GM23338 (cell line): Measurements from ENCODE around the gene ME3. TPM values are rescaled to one million over a fixed set of nuclear protein-coding genes. Genes with fewer than 3 reads are reported as not detected.

Source experiments
- ATAC-seq: fragments of 200-7000 bp; cut with Tn5 transposase; 3 replicates; pipeline ENCODE4 v1.9.1; 2020
- DNase-seq: peaks from one replicate; pipeline ENCODE4 v3.0.0-alpha.2; 2015; ENCODE audit warnings: low spot score
- H2AFZ ChIP-seq: fragments of 200-600 bp; sonication (generic); 2 replicates; pipeline ENCODE4 v1.8.0; 2016; ENCODE audit warnings: antibody characterized with exemption, mild to moderate bottlenecking, moderate library complexity
- H3F3A ChIP-seq: fragments of 200-600 bp; sonication (generic); replicated peaks from 2 replicates; pipeline ENCODE4 v1.8.0; 2017; ENCODE audit warnings: antibody characterized with exemption, mixed run types, low read depth
- H3K27ac ChIP-seq: fragments of 200-600 bp; sonication (generic); 2 replicates; pipeline ENCODE4 v1.6.1; 2016; ENCODE audit warnings: low read depth
- H3K27me3 ChIP-seq: fragments of 200-600 bp; sonication (generic); 2 replicates; pipeline ENCODE4 v1.8.0; 2016; ENCODE audit warnings: mild to moderate bottlenecking, mixed run types, moderate library complexity; ENCODE audit not compliant: insufficient read depth
- H3K36me3 ChIP-seq: fragments of 200-600 bp; sonication (generic); 2 replicates; pipeline ENCODE4 v1.8.0; 2016; ENCODE audit warnings: mild to moderate bottlenecking; ENCODE audit not compliant: insufficient read depth
- H3K4me1 ChIP-seq: fragments of 200-600 bp; sonication (generic); 2 replicates; pipeline ENCODE4 v1.8.0; 2016; ENCODE audit warnings: mild to moderate bottlenecking, moderate library complexity; ENCODE audit not compliant: insufficient read depth
- H3K4me2 ChIP-seq: fragments of 200-600 bp; sonication (generic); 2 replicates; pipeline ENCODE4 v1.7.1; 2017; ENCODE audit warnings: mixed run types
- H3K4me3 ChIP-seq: fragments of 200-600 bp; sonication (generic); 2 replicates; pipeline ENCODE4 v1.6.1; 2016; ENCODE audit warnings: mixed run types
- H3K79me2 ChIP-seq: fragments of 200-600 bp; sonication (generic); replicated peaks from 2 replicates; pipeline ENCODE4 v1.8.0; 2017; ENCODE audit warnings: mild to moderate bottlenecking; ENCODE audit not compliant: insufficient read depth
- H3K9me2 ChIP-seq: fragments of 200-600 bp; sonication (generic); 2 replicates; pipeline ENCODE4 v1.8.0; 2017; ENCODE audit not compliant: insufficient read depth
- H4K20me1 ChIP-seq: fragments of 200-600 bp; sonication (generic); replicated peaks from 2 replicates; pipeline ENCODE4 v1.8.0; 2017; ENCODE audit warnings: mild to moderate bottlenecking; ENCODE audit not compliant: insufficient read depth
- H3K27ac Mint-ChIP-seq: 2 replicates; pipeline ENCODE4 v1.8.0; 2020; ENCODE audit warnings: inconsistent platforms, mild to moderate bottlenecking, moderate library complexity, mixed read lengths
- H3K27me3 Mint-ChIP-seq: 3 replicates; pipeline ENCODE4 v1.8.0; 2022; ENCODE audit warnings: low read depth, mild to moderate bottlenecking, moderate library complexity, mixed read lengths, inconsistent platforms; ENCODE audit not compliant: insufficient read depth, poor library complexity
- H3K36me3 Mint-ChIP-seq: 3 replicates; pipeline ENCODE4 v1.8.0; 2021; ENCODE audit warnings: low read depth, mild to moderate bottlenecking, inconsistent platforms, moderate library complexity, mixed read lengths
- H3K4me1 Mint-ChIP-seq: 3 replicates; pipeline ENCODE4 v1.8.0; 2020; ENCODE audit warnings: mild to moderate bottlenecking, inconsistent platforms, mixed read lengths
- H3K4me3 Mint-ChIP-seq: 3 replicates; pipeline ENCODE4 v1.8.0; 2021; ENCODE audit warnings: moderate library complexity, mild to moderate bottlenecking, inconsistent platforms, mixed read lengths
- H3K9me3 Mint-ChIP-seq: 3 replicates; pipeline ENCODE4 v1.8.0; 2020; ENCODE audit warnings: moderate library complexity, mild to moderate bottlenecking, inconsistent platforms, mixed read lengths
- EZH2phosphoT487 ChIP-seq: fragments of 200-600 bp; sonication (generic); IDR thresholded peaks from one replicate; pipeline ENCODE4 v1.8.1; 2018; ENCODE audit warnings: antibody characterized with exemption; ENCODE audit not compliant: unreplicated experiment
- POLR2AphosphoS5 ChIP-seq: IDR thresholded peaks from 2 replicates; pipeline ENCODE4 v1.6.1; 2016; ENCODE audit warnings: antibody characterized with exemption, low read depth
- STAT1 ChIP-seq: IDR thresholded peaks from one replicate; pipeline ENCODE4 v1.6.1; 2016; ENCODE audit warnings: antibody characterized with exemption; ENCODE audit not compliant: unreplicated experiment
- ZNF331 ChIP-seq: fragments of 250-450 bp; sonication (Bioruptor Pico); IDR thresholded peaks from 2 replicates; pipeline ENCODE4 v1.5.0; 2020; ENCODE audit warnings: low read depth, mild to moderate bottlenecking, moderate library complexity
- polyA plus RNA-seq: library from polyadenylated mRNA; unstranded; fragments of >200 nt; fragmentation: Nextera tagmentation; extraction: Ambion mirVana; gene quantifications from 2 replicates; pipeline ENCODE4 v1.2.1, GENCODE V29; 2016
- total RNA-seq: library from RNA; depleted of rRNA; stranded (reverse); fragments of >200 nt; shearing (Covaris generic); gene quantifications from 2 replicates; pipeline ENCODE4 v1.2.3, GENCODE V29; 2014
- TF ChIP-seq, protein P1 (sequence below), 2 experiments: fragments of 200-600 bp in 1 of 2; sonication (generic) in 1 of 2; conservative IDR thresholded peaks; 2 replicates each; pipeline versions ENCODE4 v1.5.1 to v1.6.1; 2016 to 2017; ENCODE audit warnings: antibody characterized with exemption in 2 of 2, low read depth in 2 of 2, mild to moderate bottlenecking in 2 of 2, moderate library complexity in 1 of 2
- TF ChIP-seq, protein P2 (sequence below): IDR thresholded peaks from one replicate; pipeline ENCODE4 v1.6.1; 2018; ENCODE audit warnings: antibody characterized with exemption; ENCODE audit not compliant: unreplicated experiment
- TF ChIP-seq, protein P3 (sequence below): fragments of 250-450 bp; sonication (Bioruptor Pico); IDR thresholded peaks from 2 replicates; pipeline ENCODE4 v1.5.0; 2020; ENCODE audit warnings: mild to moderate bottlenecking, moderate library complexity
- TF ChIP-seq, protein P4 (sequence below): IDR thresholded peaks from 2 replicates; pipeline ENCODE4 v1.6.1; 2016; ENCODE audit warnings: antibody characterized with exemption

Gene ME3
- total and polyA plus RNA-seq, 2 experiments from 2014 or later = 1.3 to 4.0 TPM

DNA sequence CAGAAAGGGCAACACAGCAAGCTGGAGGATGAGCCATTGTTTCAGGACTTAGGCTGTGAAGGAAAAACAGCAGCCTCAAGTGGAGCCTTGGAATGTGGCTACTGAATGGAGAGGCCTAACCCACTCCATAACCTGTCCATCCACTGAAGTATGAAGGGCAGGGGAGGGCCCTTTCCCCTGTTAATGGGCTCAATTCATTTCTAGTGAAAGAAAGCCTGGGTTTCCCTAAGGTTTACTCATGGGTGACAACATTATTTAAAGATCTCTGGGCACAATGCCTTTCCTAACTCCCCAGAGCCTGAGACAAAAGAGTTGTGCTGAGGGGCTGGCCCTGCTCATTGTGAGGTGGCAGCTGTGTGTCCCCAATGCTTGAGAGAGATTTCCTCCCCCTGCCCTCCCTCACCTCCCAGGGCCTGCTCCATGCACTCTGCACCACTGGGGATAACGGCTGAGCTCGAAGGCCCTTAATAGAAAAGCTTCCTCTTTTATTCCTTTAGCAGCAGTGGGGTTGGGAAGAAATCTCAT, 83.8 kb downstream of the ME3 start:
- Histone ChIP-seq H3K4me1 (peaks cover 14% of the 10 kb centered on the region; the same call in 1 of the 2 replicates), H2AFZ (peak overlapping the region; percentile 52; the same call in 1 of the 2 replicates), H3K4me3 (no peak overlapping the region), H3F3A (no peaks in the 10 kb centered on the region), H3K36me3 (no peaks in the 10 kb centered on the region), H3K27ac (no peak overlapping the region), H3K27me3 (no peaks in the 10 kb centered on the region), H4K20me1 (no peaks in the 10 kb centered on the region), H3K4me2 (no peak overlapping the region), H3K9me2 (0 out of 2 replicates have a peak, but pooled peaks cover 6% of the 10 kb centered on the region), H3K79me2 (no peaks in the 10 kb centered on the region)
- Mint-ChIP-seq H3K9me3 (no peaks in the 10 kb centered on the region), H3K27me3 (no peaks in the 10 kb centered on the region), H3K4me3 (no peak overlapping the region), H3K27ac (peak overlapping the region; percentile 71), H3K36me3 (no peaks in the 10 kb centered on the region), H3K4me1 (peaks cover 30% of the 10 kb centered on the region)
- peak; percentile 43 for DNase-seq
- TF ChIP-seq, protein P1, sequence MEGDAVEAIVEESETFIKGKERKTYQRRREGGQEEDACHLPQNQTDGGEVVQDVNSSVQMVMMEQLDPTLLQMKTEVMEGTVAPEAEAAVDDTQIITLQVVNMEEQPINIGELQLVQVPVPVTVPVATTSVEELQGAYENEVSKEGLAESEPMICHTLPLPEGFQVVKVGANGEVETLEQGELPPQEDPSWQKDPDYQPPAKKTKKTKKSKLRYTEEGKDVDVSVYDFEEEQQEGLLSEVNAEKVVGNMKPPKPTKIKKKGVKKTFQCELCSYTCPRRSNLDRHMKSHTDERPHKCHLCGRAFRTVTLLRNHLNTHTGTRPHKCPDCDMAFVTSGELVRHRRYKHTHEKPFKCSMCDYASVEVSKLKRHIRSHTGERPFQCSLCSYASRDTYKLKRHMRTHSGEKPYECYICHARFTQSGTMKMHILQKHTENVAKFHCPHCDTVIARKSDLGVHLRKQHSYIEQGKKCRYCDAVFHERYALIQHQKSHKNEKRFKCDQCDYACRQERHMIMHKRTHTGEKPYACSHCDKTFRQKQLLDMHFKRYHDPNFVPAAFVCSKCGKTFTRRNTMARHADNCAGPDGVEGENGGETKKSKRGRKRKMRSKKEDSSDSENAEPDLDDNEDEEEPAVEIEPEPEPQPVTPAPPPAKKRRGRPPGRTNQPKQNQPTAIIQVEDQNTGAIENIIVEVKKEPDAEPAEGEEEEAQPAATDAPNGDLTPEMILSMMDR (conservative IDR thresholded peaks at IDR 0.05; ENCODE audit: low read depth in 2 of 2) = no peak
- TF ChIP-seq EZH2phosphoT487 (no peak), STAT1 (no peak), ZNF331 (no peak), POLR2AphosphoS5 (no peak)
- TF ChIP-seq, protein P2, sequence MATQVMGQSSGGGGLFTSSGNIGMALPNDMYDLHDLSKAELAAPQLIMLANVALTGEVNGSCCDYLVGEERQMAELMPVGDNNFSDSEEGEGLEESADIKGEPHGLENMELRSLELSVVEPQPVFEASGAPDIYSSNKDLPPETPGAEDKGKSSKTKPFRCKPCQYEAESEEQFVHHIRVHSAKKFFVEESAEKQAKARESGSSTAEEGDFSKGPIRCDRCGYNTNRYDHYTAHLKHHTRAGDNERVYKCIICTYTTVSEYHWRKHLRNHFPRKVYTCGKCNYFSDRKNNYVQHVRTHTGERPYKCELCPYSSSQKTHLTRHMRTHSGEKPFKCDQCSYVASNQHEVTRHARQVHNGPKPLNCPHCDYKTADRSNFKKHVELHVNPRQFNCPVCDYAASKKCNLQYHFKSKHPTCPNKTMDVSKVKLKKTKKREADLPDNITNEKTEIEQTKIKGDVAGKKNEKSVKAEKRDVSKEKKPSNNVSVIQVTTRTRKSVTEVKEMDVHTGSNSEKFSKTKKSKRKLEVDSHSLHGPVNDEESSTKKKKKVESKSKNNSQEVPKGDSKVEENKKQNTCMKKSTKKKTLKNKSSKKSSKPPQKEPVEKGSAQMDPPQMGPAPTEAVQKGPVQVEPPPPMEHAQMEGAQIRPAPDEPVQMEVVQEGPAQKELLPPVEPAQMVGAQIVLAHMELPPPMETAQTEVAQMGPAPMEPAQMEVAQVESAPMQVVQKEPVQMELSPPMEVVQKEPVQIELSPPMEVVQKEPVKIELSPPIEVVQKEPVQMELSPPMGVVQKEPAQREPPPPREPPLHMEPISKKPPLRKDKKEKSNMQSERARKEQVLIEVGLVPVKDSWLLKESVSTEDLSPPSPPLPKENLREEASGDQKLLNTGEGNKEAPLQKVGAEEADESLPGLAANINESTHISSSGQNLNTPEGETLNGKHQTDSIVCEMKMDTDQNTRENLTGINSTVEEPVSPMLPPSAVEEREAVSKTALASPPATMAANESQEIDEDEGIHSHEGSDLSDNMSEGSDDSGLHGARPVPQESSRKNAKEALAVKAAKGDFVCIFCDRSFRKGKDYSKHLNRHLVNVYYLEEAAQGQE = no peak
- TF ChIP-seq, protein P3, sequence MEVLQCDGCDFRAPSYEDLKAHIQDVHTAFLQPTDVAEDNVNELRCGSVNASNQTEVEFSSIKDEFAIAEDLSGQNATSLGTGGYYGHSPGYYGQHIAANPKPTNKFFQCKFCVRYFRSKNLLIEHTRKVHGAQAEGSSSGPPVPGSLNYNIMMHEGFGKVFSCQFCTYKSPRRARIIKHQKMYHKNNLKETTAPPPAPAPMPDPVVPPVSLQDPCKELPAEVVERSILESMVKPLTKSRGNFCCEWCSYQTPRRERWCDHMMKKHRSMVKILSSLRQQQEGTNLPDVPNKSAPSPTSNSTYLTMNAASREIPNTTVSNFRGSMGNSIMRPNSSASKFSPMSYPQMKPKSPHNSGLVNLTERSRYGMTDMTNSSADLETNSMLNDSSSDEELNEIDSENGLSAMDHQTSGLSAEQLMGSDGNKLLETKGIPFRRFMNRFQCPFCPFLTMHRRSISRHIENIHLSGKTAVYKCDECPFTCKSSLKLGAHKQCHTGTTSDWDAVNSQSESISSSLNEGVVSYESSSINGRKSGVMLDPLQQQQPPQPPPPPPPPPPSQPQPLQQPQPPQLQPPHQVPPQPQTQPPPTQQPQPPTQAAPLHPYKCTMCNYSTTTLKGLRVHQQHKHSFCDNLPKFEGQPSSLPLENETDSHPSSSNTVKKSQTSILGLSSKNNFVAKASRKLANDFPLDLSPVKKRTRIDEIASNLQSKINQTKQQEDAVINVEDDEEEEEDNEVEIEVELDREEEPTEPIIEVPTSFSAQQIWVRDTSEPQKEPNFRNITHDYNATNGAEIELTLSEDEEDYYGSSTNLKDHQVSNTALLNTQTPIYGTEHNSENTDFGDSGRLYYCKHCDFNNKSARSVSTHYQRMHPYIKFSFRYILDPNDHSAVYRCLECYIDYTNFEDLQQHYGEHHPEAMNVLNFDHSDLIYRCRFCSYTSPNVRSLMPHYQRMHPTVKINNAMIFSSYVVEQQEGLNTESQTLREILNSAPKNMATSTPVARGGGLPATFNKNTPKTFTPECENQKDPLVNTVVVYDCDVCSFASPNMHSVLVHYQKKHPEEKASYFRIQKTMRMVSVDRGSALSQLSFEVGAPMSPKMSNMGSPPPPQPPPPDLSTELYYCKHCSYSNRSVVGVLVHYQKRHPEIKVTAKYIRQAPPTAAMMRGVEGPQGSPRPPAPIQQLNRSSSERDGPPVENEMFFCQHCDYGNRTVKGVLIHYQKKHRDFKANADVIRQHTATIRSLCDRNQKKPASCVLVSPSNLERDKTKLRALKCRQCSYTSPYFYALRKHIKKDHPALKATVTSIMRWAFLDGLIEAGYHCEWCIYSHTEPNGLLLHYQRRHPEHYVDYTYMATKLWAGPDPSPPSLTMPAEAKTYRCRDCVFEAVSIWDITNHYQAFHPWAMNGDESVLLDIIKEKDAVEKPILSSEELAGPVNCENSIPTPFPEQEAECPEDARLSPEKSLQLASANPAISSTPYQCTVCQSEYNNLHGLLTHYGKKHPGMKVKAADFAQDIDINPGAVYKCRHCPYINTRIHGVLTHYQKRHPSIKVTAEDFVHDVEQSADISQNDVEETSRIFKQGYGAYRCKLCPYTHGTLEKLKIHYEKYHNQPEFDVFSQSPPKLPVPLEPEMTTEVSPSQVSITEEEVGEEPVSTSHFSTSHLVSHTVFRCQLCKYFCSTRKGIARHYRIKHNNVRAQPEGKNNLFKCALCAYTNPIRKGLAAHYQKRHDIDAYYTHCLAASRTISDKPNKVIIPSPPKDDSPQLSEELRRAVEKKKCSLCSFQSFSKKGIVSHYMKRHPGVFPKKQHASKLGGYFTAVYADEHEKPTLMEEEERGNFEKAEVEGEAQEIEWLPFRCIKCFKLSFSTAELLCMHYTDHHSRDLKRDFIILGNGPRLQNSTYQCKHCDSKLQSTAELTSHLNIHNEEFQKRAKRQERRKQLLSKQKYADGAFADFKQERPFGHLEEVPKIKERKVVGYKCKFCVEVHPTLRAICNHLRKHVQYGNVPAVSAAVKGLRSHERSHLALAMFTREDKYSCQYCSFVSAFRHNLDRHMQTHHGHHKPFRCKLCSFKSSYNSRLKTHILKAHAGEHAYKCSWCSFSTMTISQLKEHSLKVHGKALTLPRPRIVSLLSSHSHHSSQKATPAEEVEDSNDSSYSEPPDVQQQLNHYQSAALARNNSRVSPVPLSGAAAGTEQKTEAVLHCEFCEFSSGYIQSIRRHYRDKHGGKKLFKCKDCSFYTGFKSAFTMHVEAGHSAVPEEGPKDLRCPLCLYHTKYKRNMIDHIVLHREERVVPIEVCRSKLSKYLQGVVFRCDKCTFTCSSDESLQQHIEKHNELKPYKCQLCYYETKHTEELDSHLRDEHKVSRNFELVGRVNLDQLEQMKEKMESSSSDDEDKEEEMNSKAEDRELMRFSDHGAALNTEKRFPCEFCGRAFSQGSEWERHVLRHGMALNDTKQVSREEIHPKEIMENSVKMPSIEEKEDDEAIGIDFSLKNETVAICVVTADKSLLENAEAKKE (CRISPR knock-in tag) = peak; percentile 50; the same call in 1 of the 2 replicates
- TF ChIP-seq, protein P4, sequence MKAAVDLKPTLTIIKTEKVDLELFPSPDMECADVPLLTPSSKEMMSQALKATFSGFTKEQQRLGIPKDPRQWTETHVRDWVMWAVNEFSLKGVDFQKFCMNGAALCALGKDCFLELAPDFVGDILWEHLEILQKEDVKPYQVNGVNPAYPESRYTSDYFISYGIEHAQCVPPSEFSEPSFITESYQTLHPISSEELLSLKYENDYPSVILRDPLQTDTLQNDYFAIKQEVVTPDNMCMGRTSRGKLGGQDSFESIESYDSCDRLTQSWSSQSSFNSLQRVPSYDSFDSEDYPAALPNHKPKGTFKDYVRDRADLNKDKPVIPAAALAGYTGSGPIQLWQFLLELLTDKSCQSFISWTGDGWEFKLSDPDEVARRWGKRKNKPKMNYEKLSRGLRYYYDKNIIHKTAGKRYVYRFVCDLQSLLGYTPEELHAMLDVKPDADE = no peak
- ATAC-seq = peak; percentile 90
